Nephron (organoid): ENCODE results near the gene PVRIG.
A peak's percentile ranks its signal among the peaks of the same experiment; 100 is the strongest.
"Not testable (repeated sequence)": the region's sequence is repeated elsewhere in the genome, so short reads cannot be mapped to it uniquely, and the experiment has no call there.

ENCODE experiments used
- H3K27ac Mint-ChIP-seq, 3 experiments: 2 replicates each; pipeline ENCODE4 v1.8.0; 2020; ENCODE audit warnings: mixed read lengths in 3 of 3, mild to moderate bottlenecking in 2 of 3, moderate library complexity in 1 of 3
- H3K27me3 Mint-ChIP-seq: 2 replicates; pipeline ENCODE4 v1.8.0; 2021; ENCODE audit warnings: low read depth, mild to moderate bottlenecking, moderate library complexity, mixed read lengths
- H3K36me3 Mint-ChIP-seq: 2 replicates; pipeline ENCODE4 v1.8.0; 2020; ENCODE audit warnings: low read depth, mixed read lengths
- H3K4me1 Mint-ChIP-seq: 2 replicates; pipeline ENCODE4 v1.8.0; 2020; ENCODE audit warnings: mixed read lengths
- H3K4me3 Mint-ChIP-seq, 3 experiments: 2 replicates each; pipeline ENCODE4 v1.8.0; 2020; ENCODE audit warnings: mild to moderate bottlenecking in 3 of 3, mixed read lengths in 3 of 3, moderate library complexity in 2 of 3
- H3K9me3 Mint-ChIP-seq: 2 replicates; pipeline ENCODE4 v1.8.0; 2020; ENCODE audit warnings: mixed read lengths
- TF ChIP-seq, protein P1 (sequence below), 3 experiments: fragments of 200-600 bp; sonication (generic); IDR thresholded peaks; one replicate each; pipeline ENCODE4 v1.5.0; 2021; ENCODE audit warnings: antibody characterized with exemption in 3 of 3; ENCODE audit not compliant: unreplicated experiment in 3 of 3

The PVRIG gene

DNA sequence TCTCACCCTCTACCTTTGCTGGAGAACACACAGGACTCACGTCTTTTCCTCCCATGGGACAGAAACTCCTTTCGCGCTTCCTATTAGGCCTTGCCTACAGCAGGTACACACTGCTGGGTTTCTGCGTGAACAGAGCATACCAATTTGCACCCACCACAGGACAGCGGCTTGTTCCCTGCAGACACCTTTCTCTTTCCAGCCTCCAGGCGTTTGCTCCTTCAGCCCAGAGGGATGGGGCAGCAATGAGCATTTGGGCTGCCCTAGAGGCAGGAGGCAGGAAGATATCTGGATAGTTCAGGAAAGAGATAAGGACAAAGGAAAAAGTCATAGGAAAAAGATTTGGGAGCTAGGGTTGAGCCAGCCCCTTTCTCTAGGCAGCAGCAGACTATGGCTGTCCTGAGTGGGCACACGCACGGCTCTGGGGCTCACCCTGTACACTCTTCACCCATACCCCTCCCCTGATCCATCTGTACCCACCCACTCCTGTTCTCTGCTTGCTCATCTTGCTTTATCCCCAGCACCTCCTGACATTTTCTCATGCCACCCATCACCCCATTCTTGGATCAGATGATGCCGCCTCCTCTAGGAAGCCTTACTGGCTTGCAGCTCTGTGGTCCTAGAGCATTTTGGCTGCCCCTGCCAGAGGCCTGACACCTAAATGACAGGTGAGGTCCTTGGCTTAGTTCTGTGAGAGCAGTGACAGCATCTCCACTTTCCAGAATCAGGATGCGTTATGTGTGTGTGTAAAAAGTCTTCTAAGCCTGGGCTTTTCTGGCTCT, 47.0 kb downstream of the PVRIG start:
- Mint-ChIP-seq H3K27ac (peak overlapping the region in 2 of 3 experiments; percentile 35 to 36), H3K4me1 (peaks cover 29% of the 10 kb centered on the region), H3K4me3 (peak overlapping the region in 2 of 3 experiments; percentile 12 to 60), H3K9me3 (no peaks in the 10 kb centered on the region), H3K27me3 (no peaks in the 10 kb centered on the region), H3K36me3 (peaks cover 10% of the 10 kb centered on the region)
- TF ChIP-seq, protein P1, sequence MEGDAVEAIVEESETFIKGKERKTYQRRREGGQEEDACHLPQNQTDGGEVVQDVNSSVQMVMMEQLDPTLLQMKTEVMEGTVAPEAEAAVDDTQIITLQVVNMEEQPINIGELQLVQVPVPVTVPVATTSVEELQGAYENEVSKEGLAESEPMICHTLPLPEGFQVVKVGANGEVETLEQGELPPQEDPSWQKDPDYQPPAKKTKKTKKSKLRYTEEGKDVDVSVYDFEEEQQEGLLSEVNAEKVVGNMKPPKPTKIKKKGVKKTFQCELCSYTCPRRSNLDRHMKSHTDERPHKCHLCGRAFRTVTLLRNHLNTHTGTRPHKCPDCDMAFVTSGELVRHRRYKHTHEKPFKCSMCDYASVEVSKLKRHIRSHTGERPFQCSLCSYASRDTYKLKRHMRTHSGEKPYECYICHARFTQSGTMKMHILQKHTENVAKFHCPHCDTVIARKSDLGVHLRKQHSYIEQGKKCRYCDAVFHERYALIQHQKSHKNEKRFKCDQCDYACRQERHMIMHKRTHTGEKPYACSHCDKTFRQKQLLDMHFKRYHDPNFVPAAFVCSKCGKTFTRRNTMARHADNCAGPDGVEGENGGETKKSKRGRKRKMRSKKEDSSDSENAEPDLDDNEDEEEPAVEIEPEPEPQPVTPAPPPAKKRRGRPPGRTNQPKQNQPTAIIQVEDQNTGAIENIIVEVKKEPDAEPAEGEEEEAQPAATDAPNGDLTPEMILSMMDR (IDR thresholded peaks at IDR 0.05; ENCODE audit: unreplicated experiment in 3 of 3): no peak

DNA sequence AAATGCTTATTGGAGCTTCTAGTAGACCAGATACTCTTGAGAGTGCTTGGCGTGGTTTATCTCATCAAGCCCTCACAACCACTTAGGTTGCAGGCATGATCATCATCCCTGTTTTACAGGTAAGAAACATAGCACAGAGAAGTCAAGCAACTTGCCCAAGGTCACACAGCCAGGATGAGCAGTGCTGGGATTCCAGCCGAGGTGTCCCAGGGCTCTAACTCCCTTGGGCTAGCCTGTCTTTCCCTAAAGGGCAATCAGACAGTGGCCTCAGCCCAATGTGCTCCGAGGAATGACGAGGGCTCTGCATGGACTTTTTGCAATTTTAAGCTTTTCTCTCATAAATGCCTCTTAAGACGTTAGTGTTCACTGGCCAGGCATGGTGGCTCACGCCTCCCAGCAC, 47.9 kb downstream of the PVRIG start:
- no peak overlapping the region for H3K27ac Mint-ChIP-seq
- TF ChIP-seq, protein P1 (IDR thresholded peaks at IDR 0.05; ENCODE audit: unreplicated experiment in 3 of 3): no peak
- H3K36me3 Mint-ChIP-seq: peaks cover 3% of the 10 kb centered on the region
- no peaks in the 10 kb centered on the region for H3K27me3 Mint-ChIP-seq
- peaks cover 29% of the 10 kb centered on the region for H3K4me1 Mint-ChIP-seq
- no peaks in the 10 kb centered on the region for H3K9me3 Mint-ChIP-seq
- H3K4me3 Mint-ChIP-seq: peak overlapping the region in 2 of 3 experiments; percentile 28 to 39

DNA sequence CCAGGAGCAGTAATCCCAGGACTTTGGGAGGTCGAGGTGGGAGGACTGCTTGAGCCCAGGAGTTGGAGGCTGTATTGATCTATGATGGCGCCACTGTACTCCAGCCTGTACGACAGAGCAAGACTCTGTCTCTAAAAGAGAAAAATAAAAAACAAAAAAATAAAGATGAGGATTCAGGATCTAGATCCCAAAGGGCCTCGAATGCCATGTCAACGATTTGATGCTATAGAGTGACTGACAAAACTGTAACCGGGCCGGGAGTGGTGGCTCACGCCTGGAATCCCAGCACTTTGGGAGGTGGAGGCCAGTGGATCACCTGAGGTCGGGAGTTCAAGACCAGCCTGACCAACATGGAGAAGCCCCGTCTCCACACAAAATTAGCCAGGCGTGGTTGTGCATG, 49.1 kb downstream of the PVRIG start:
- H3K36me3 Mint-ChIP-seq, H3K9me3 Mint-ChIP-seq, H3K27me3 Mint-ChIP-seq: not testable (repeated sequence)
- Mint-ChIP-seq H3K4me3 (peak overlapping the region; percentile 46 to 97 (median 73)), H3K4me1 (peaks cover 29% of the 10 kb centered on the region), H3K27ac (peak overlapping the region in 1 of 3 experiments; percentile 72)

DNA sequence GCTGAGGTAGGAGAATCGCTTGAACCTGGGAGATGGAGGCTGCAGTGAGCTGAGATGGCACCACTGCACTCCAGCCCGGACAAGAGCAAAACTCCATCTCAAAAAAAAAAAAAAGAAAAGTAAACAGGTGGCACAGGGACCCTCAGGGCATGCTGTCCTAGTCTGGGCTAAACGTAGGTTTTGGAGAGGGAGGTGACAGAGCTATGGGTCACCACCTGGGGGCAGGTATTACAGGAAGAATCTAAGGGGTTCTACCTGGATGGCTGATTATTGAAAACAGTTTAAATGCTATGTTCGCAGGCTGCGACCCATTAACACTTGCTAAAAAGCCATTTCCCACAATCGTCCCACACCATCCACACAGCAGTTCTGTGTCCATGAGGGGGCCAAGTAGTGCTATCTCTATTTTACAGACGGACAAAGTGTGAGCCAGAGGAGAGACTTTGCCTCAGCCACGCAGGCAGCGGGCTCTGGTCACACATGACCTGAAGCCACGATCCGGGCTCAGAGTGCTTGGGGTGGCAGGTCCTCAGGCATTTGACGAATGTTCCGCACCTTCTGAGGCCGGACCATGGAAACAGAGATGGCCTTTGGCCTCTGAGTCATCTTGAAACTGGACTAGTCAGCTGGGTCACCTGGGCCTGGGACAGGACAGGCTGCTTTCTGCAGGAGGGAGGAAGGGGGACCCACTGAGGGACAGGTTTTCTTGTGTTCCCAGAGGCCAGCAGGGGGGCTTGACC, 49.7 kb downstream of the PVRIG start:
- H3K27ac Mint-ChIP-seq: peak overlapping the region in 2 of 3 experiments; percentile 82 to 93
- H3K4me1 Mint-ChIP-seq: peaks cover 29% of the 10 kb centered on the region
- not testable (repeated sequence) for H3K27me3 Mint-ChIP-seq, H3K9me3 Mint-ChIP-seq, H3K36me3 Mint-ChIP-seq
- peak overlapping the region; percentile 73 to 97 (median 90) for H3K4me3 Mint-ChIP-seq

DNA sequence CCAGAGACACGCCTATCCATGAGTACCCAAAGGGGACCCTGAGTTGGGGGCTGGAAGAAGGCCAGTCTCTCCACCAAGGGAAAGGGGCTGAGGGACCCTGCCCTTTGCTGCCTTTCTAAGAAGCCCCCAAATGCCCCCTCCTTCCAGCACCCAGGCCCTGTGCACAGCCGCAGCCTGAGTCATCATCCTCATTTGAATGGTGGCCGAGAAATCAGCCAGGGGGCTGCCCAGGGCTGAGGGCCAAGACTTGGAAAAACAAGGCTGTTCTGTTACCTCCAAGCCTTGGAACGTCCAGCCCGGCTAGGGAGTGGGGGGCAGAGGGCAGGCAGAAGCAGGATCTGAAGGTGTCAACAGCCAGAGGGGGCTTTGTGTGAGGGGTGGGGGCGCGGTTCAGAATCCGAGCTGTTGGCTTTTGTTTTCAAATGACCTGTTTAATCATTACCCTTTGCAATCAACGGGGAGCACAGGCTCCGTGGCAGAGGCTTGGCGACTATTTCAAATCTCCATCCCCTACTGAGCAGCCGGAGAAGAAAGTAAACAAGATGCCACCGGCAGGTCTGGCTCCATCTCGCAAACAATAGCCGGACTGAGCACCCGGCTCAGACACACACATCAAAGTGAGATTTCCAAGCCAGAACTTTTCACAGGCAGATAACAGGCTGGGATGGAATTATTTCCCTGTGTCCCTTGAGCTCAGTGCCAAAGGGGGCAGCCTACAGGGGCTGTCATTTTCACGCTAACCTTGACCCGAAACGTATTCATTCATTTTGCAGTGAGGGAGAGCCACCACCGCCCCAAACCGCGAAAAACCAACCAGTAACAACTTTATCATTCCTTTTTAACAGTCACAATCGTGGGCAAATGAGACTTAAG, 50.5 kb downstream of the PVRIG start:
- H3K9me3 Mint-ChIP-seq, H3K36me3 Mint-ChIP-seq, H3K27me3 Mint-ChIP-seq: not testable (repeated sequence)
- H3K4me3 Mint-ChIP-seq: peak overlapping the region; percentile 90 to 97 (median 94)
- H3K27ac Mint-ChIP-seq: peak overlapping the region; percentile 82 to 95 (median 93)
- H3K4me1 Mint-ChIP-seq: peaks cover 29% of the 10 kb centered on the region
